HL-60 (cell line): ENCODE measurements around the gene ELMO1.

Experiments
- CTCF ChIP-seq: IDR thresholded peaks from one replicate; pipeline ENCODE4 v1.5.1; 2011; ENCODE audit warnings: low read length, control low read depth, inconsistent platforms; ENCODE audit not compliant: insufficient read depth
- POLR2AphosphoS5 ChIP-seq: IDR thresholded peaks from 2 replicates; pipeline ENCODE4 v1.6.1; 2012; ENCODE audit warnings: low read depth
- SPI1 ChIP-seq: IDR thresholded peaks from 2 replicates; pipeline ENCODE4 v1.6.1; 2012; ENCODE audit warnings: low read depth, mild to moderate bottlenecking, borderline replicate concordance

GRCh38 chr7:37007268-37007667 is 441.4 kb downstream of the ELMO1 start:
- no peak for TF ChIP-seq CTCF
- no peak for TF ChIP-seq POLR2AphosphoS5
- TF ChIP-seq SPI1, result no peak
